ENCODE measurements around the gene CHST7.

The CHST7 gene

GRCh38 chrX:46610070-46610658, 36.6 kb downstream of the CHST7 start:
- DNase-seq: no peak

DNA sequence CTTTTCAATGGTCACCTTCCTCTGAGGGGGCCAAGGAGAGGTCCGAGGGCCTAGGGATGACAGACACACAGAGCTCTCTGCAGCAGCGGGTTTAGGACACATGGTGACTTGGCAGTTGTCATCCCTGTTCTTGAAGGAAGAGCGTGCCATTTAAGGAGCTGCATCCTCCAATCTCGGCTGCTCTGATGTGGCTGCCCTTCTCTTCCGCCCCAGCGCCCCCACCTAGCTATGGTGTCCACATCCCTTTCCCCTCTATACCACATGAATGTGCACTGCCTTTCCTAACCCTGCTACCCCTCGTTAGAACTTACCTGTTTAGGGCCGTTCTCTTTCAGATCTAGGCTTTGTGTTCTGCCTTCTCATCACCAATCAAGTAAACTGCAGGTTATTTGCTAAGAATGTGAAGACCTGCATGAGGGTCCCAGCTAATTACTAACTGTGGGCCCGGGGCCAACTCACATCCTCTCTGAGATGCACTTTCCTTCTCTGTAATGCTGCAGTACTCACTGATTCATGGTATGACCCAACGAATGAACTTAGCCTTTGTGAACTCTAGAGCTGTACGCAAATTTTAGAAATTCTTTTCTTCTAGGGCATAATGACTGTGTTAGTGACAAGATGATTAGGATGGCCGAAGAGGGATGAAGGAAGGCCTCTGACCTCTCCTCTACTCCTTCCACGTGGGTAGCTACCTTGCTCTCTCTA, 38.2 kb downstream of the CHST7 start:
- no peak for DNase-seq

DNA sequence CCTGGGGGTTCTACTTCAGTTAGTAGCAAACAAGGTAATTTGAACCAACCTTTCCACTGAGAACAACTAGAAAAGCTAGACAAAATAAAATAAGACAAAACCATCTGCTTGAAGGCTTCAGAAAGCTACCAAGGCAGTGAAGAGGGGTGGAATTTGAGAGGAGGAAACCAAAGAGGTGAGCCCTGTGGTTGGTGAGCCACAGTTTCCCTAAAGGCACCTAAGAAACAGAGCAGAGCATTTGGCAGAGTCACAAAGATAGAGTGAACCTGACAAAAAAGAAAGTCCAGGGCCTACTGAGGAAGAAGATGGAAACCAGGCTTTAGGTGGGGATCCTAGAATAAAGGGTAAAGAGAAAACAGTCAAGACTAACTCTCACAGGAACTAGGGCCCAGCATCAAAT, 44.3 kb downstream of the CHST7 start:
- DNase-seq: no peak

GRCh38 chrX:46618947-46619346, 45.4 kb downstream of the CHST7 start:
- DNase-seq: no peak

DNA sequence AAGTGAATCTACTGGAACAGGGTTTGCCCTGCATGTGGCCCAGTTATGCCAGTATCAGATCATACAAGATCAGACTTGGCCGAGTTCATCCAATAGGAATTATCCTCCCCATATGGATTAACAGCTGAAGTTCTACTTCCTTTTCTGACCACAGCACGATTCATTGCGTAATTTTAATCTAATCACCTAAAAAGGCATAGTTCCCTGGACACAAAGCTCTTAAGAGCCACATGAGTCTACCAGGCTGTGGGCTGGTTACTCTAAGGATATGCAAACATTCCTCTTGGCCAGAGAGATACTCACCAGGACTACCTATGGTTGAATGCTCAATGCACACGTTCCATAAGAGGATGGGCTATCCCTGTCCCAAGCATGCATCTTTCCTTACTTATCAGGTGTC, 46.9 kb downstream of the CHST7 start:
- no peak for DNase-seq

- DNase-seq: no peak
Measured at GRCh38 chrX:46621572-46621971, 48.0 kb downstream of the CHST7 start.

DNA sequence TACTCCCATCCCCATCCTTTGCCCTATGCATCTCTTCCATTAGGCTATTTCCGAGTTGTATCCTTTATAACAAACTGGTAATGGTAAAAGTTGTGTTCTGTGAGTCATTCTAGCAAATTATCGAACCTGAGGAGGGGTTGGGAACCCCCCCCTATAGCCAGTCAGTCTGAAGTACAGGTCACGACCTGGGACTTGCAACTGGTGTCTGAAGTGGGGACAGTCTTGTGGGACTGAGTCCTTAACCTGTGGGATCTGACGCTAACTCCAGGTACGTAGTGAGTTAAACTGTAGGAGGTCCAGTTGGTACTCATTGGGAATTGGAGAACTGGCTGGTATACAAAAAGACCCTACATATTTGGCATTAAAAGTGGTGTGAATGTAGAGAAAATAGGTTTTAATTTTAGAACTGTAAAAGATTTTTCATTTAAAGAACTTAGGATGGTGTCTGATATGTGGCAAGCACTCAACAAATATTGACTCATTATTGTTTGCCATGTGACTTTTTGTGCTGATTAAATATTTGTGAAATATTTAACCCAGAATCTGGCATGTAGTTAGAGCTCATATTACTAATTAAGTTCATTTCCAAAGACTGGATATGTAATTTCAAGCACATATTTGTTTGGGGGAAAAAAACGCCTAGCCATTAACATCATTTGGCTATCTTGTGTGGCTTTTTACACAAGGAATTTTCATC, 50.7 kb downstream of the CHST7 start:
- no peak for DNase-seq

DNA sequence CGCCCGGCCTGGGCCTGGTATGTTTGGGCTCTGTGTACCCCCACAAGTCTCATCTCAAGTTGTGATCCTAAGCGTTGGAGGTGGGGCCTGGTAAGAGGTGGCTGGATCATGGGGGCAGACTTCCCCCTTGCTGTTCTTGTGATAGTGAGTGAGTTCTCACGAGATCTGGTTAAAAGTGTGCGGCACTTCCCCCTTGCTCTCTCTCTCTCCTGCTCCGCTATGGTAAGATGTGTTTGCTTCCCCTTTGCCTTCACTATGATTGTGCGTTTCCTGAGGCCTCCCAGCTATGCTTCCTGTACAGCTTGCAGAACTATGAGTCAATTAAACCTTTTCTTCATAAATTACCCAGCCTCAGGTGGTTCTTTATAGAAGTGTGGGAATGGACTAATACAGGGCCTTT, 53.0 kb downstream of the CHST7 start:
- peak; percentile 88 for DNase-seq

- DNase-seq: no peak
Measured at GRCh38 chrX:46627062-46627461, 53.5 kb downstream of the CHST7 start.

DNA sequence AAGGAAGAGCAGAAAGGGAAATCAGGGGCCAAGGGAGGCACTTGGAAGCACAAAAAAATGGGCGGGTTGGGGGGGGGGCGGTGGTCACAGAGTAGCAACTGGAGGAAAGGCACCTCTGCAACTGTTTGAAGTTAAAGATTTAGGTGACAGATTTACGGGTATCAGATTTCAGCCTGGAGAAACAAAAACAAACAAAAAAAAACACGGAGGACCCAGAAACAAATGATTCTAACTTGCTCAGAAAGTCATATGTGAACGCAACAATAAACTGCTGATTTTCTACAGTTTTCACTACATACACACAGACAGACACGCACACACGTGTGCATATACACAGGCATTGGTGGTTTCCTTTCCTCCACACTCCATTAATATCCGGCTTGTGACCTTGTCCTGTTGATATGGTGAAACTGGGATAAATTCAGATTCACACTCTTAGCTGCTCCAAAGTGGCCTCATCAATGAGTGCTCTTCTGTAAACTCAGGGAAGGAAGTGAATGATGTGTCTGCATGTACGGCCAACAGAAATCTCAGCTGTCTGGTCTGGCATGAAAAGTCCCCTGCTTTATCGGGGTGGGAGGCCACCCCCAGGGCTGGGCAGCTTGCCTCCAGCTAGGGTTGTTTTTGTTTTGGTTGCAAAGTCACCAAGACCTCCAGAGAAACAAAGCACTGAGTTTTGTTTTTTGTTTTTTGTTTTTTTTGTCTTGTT, 54.3 kb downstream of the CHST7 start:
- DNase-seq: no peak

GRCh38 chrX:46628460-46629371, 55.2 kb downstream of the CHST7 start:
- DNase-seq: no peak

GRCh38 chrX:46630141-46630540, 56.6 kb downstream of the CHST7 start:
- DNase-seq: no peak

- DNase-seq: no peak
Measured at GRCh38 chrX:46634577-46634976, 61.0 kb downstream of the CHST7 start.

DNA sequence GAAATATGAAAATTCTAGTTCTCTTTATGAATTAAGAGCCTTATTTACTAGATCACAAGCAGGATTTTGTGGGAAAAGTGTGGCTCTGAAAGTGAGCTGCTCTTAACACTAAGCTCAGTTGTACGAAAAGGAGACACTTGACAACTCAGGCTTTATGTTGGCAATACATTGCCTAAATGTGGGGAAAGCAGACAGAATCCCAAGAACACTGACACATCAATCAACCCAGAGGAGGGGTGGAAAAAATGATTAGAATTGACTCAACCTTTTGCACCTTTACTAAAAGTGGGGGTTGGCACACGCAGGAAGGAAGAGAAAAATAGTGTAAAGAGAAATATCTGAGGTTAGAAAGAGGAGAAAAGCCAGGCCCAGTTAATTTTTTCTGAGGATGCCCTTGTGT, 61.6 kb downstream of the CHST7 start:
- DNase-seq: no peak

DNA sequence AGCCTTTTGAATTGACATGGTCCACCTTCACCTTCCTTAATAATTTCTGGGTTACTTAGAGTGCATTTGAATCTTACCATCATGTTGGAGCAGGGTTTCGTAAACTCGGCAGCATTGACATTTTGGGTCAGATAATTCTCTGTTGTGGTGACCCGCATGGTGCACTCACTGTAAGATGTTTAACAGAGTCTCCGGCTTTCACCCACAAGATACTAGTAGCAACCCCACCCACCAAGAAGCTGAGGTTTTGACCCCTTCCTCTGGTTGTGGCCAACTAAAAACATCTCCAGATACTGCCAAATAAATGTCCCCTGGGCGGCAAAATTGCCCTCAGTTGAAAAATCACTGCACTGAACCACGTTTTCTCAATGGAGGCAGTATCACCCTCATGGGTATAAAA, 62.7 kb downstream of the CHST7 start:
- DNase-seq: no peak

DNA sequence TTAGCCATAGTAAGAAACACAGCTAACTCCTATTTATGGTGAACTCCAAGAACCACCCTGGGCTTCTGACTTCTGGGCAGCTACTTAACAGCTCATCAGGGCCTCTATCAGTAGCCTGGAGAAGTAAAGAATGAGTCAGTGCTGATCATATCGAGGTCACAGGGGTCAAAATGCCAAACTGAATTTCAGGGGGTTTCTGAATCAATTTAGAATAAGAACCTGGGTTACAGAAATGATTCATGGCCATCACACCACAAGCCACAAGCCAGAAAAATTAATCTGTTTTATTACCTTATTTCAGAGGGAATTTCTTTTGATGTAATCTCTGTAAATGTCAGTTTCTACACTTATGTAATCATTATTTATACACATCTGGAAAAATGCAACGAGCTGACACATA, 64.4 kb downstream of the CHST7 start:
- no peak for DNase-seq

GRCh38 chrX:46642145-46642544, 68.6 kb downstream of the CHST7 start:
- peak; percentile 26 for DNase-seq

- DNase-seq: no peak
Measured at GRCh38 chrX:46643636-46644035, 70.1 kb downstream of the CHST7 start.

GRCh38 chrX:46645614-46646013, 72.0 kb downstream of the CHST7 start:
- no peak for DNase-seq

DNA sequence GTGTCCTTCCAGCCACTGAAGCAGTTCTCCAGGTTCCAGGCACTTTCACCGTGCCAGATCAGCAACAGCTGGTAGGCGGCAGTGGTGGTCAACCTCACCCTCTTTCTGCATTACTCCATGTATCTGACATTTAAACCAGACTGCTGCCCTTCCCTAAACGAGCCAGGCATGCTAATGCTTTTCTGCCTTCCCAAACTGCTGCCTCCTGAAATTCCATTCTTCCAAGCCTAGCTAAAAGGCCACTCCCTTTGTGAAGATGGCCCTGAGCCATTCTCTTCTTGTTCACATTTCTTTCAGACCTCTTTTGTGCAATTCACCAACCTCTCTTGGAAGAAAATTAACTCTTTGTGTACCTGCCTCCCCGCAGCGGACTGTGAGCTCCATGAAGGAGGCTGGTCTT, 73.7 kb downstream of the CHST7 start:
- DNase-seq: no peak
